Activated CD4-positive, alpha-beta T cell treated with anti-CD3 and anti-CD28 coated beads for 48 hours (primary cell): Measurements from ENCODE around the gene GP1BB.

Experiments used
- DNase-seq: peaks from one replicate; pipeline ENCODE4 v3.0.0-alpha.2; 2020

Gene GP1BB

GRCh38 chr22:19743081-19743480 lies 19.7 kb downstream of the GP1BB start:
- DNase-seq = no peak

GRCh38 chr22:19743651-19744050 lies 20.3 kb downstream of the GP1BB start:
- DNase-seq = no peak

GRCh38 chr22:19744350-19745006 lies 21.1 kb downstream of the GP1BB start:
- no peak for DNase-seq

GRCh38 chr22:19745155-19746101 lies 22.1 kb downstream of the GP1BB start:
- DNase-seq = no peak

- DNase-seq = no peak
Measured at GRCh38 chr22:19746726-19747125, 23.4 kb downstream of the GP1BB start.

GRCh38 chr22:19747551-19747950 lies 24.2 kb downstream of the GP1BB start:
- DNase-seq = no peak

GRCh38 chr22:19748139-19748538 lies 24.8 kb downstream of the GP1BB start:
- DNase-seq = no peak

- no peak for DNase-seq
Measured at GRCh38 chr22:19748991-19749664, 25.8 kb downstream of the GP1BB start.

- no peak for DNase-seq
Measured at GRCh38 chr22:19749876-19750275, 26.5 kb downstream of the GP1BB start.

- DNase-seq = no peak
Measured at GRCh38 chr22:19750507-19751490, 27.5 kb downstream of the GP1BB start.

- DNase-seq = no peak
Measured at GRCh38 chr22:19751497-19752245, 28.3 kb downstream of the GP1BB start.

GRCh38 chr22:19753090-19753842 lies 29.9 kb downstream of the GP1BB start:
- no peak for DNase-seq

GRCh38 chr22:19753996-19754700 lies 30.8 kb downstream of the GP1BB start:
- DNase-seq = no peak

GRCh38 chr22:19754701-19755144 lies 31.4 kb downstream of the GP1BB start:
- no peak for DNase-seq

- no peak for DNase-seq
Measured at GRCh38 chr22:19755145-19755710, 31.9 kb downstream of the GP1BB start.

- DNase-seq = no peak
Measured at GRCh38 chr22:19755722-19756287, 32.5 kb downstream of the GP1BB start.

GRCh38 chr22:19756288-19757128 lies 33.2 kb downstream of the GP1BB start:
- DNase-seq = peak; percentile 75
